GM23338 (cell line): ENCODE results near the gene WIPF1. TPM values are rescaled to one million over a fixed set of nuclear protein-coding genes. Genes with fewer than 3 reads are reported as not detected.

Source experiments
- ATAC-seq: fragments of 200-7000 bp; cut with Tn5 transposase; 3 replicates; pipeline ENCODE4 v1.9.1; 2020
- DNase-seq: peaks from one replicate; pipeline ENCODE4 v3.0.0-alpha.2; 2015; ENCODE audit warnings: low spot score
- H2AFZ ChIP-seq: fragments of 200-600 bp; sonication (generic); 2 replicates; pipeline ENCODE4 v1.8.0; 2016; ENCODE audit warnings: antibody characterized with exemption, mild to moderate bottlenecking, moderate library complexity
- H3F3A ChIP-seq: fragments of 200-600 bp; sonication (generic); replicated peaks from 2 replicates; pipeline ENCODE4 v1.8.0; 2017; ENCODE audit warnings: antibody characterized with exemption, mixed run types, low read depth
- H3K27ac ChIP-seq: fragments of 200-600 bp; sonication (generic); 2 replicates; pipeline ENCODE4 v1.6.1; 2016; ENCODE audit warnings: low read depth
- H3K27me3 ChIP-seq: fragments of 200-600 bp; sonication (generic); 2 replicates; pipeline ENCODE4 v1.8.0; 2016; ENCODE audit warnings: mild to moderate bottlenecking, mixed run types, moderate library complexity; ENCODE audit not compliant: insufficient read depth
- H3K36me3 ChIP-seq: fragments of 200-600 bp; sonication (generic); 2 replicates; pipeline ENCODE4 v1.8.0; 2016; ENCODE audit warnings: mild to moderate bottlenecking; ENCODE audit not compliant: insufficient read depth
- H3K4me1 ChIP-seq: fragments of 200-600 bp; sonication (generic); 2 replicates; pipeline ENCODE4 v1.8.0; 2016; ENCODE audit warnings: mild to moderate bottlenecking, moderate library complexity; ENCODE audit not compliant: insufficient read depth
- H3K4me2 ChIP-seq: fragments of 200-600 bp; sonication (generic); 2 replicates; pipeline ENCODE4 v1.7.1; 2017; ENCODE audit warnings: mixed run types
- H3K4me3 ChIP-seq: fragments of 200-600 bp; sonication (generic); 2 replicates; pipeline ENCODE4 v1.6.1; 2016; ENCODE audit warnings: mixed run types
- H3K79me2 ChIP-seq: fragments of 200-600 bp; sonication (generic); replicated peaks from 2 replicates; pipeline ENCODE4 v1.8.0; 2017; ENCODE audit warnings: mild to moderate bottlenecking; ENCODE audit not compliant: insufficient read depth
- H3K9me2 ChIP-seq: fragments of 200-600 bp; sonication (generic); 2 replicates; pipeline ENCODE4 v1.8.0; 2017; ENCODE audit not compliant: insufficient read depth
- H4K20me1 ChIP-seq: fragments of 200-600 bp; sonication (generic); replicated peaks from 2 replicates; pipeline ENCODE4 v1.8.0; 2017; ENCODE audit warnings: mild to moderate bottlenecking; ENCODE audit not compliant: insufficient read depth
- H3K27ac Mint-ChIP-seq: 2 replicates; pipeline ENCODE4 v1.8.0; 2020; ENCODE audit warnings: inconsistent platforms, mild to moderate bottlenecking, moderate library complexity, mixed read lengths
- H3K27me3 Mint-ChIP-seq: 3 replicates; pipeline ENCODE4 v1.8.0; 2022; ENCODE audit warnings: low read depth, mild to moderate bottlenecking, moderate library complexity, mixed read lengths, inconsistent platforms; ENCODE audit not compliant: insufficient read depth, poor library complexity
- H3K36me3 Mint-ChIP-seq: 3 replicates; pipeline ENCODE4 v1.8.0; 2021; ENCODE audit warnings: low read depth, mild to moderate bottlenecking, inconsistent platforms, moderate library complexity, mixed read lengths
- H3K4me1 Mint-ChIP-seq: 3 replicates; pipeline ENCODE4 v1.8.0; 2020; ENCODE audit warnings: mild to moderate bottlenecking, inconsistent platforms, mixed read lengths
- H3K4me3 Mint-ChIP-seq: 3 replicates; pipeline ENCODE4 v1.8.0; 2021; ENCODE audit warnings: moderate library complexity, mild to moderate bottlenecking, inconsistent platforms, mixed read lengths
- H3K9me3 Mint-ChIP-seq: 3 replicates; pipeline ENCODE4 v1.8.0; 2020; ENCODE audit warnings: moderate library complexity, mild to moderate bottlenecking, inconsistent platforms, mixed read lengths
- CREB1 ChIP-seq: fragments of 250-450 bp; sonication (Bioruptor Pico); IDR thresholded peaks from 2 replicates; pipeline ENCODE4 v1.5.0; 2020; ENCODE audit warnings: low read depth, mild to moderate bottlenecking, moderate library complexity
- EZH2 ChIP-seq: fragments of 200-600 bp; sonication (generic); IDR thresholded peaks from one replicate; pipeline ENCODE4 v1.8.0; 2017; ENCODE audit warnings: antibody characterized with exemption, mild to moderate bottlenecking, low read depth; ENCODE audit not compliant: unreplicated experiment
- EZH2phosphoT487 ChIP-seq: fragments of 200-600 bp; sonication (generic); IDR thresholded peaks from one replicate; pipeline ENCODE4 v1.8.1; 2018; ENCODE audit warnings: antibody characterized with exemption; ENCODE audit not compliant: unreplicated experiment
- JUNB ChIP-seq: IDR thresholded peaks from one replicate; pipeline ENCODE4 v1.6.1; 2016; ENCODE audit warnings: antibody characterized with exemption; ENCODE audit not compliant: unreplicated experiment
- NANOG ChIP-seq: IDR thresholded peaks from 2 replicates; pipeline ENCODE4 v1.6.1; 2016; ENCODE audit warnings: antibody characterized with exemption, borderline replicate concordance
- POLR2AphosphoS5 ChIP-seq: IDR thresholded peaks from 2 replicates; pipeline ENCODE4 v1.6.1; 2016; ENCODE audit warnings: antibody characterized with exemption, low read depth
- STAT1 ChIP-seq: IDR thresholded peaks from one replicate; pipeline ENCODE4 v1.6.1; 2016; ENCODE audit warnings: antibody characterized with exemption; ENCODE audit not compliant: unreplicated experiment
- ZNF114 ChIP-seq: fragments of 250-450 bp; sonication (Bioruptor Pico); IDR thresholded peaks from 2 replicates; pipeline ENCODE4 v1.5.0; 2020; ENCODE audit warnings: mild to moderate bottlenecking, moderate library complexity
- ZNF331 ChIP-seq: fragments of 250-450 bp; sonication (Bioruptor Pico); IDR thresholded peaks from 2 replicates; pipeline ENCODE4 v1.5.0; 2020; ENCODE audit warnings: low read depth, mild to moderate bottlenecking, moderate library complexity
- polyA plus RNA-seq: library from polyadenylated mRNA; unstranded; fragments of >200 nt; fragmentation: Nextera tagmentation; extraction: Ambion mirVana; gene quantifications from 2 replicates; pipeline ENCODE4 v1.2.1, GENCODE V29; 2016
- total RNA-seq: library from RNA; depleted of rRNA; stranded (reverse); fragments of >200 nt; shearing (Covaris generic); gene quantifications from 2 replicates; pipeline ENCODE4 v1.2.3, GENCODE V29; 2014
- TF ChIP-seq, protein P1 (sequence below): IDR thresholded peaks from 2 replicates; pipeline ENCODE4 v1.6.1; 2016; ENCODE audit warnings: antibody characterized with exemption
- TF ChIP-seq, protein P2 (sequence below): IDR thresholded peaks from one replicate; pipeline ENCODE4 v1.6.1; 2018; ENCODE audit warnings: antibody characterized with exemption; ENCODE audit not compliant: unreplicated experiment
- TF ChIP-seq, protein P3 (sequence below): fragments of 250-450 bp; sonication (Bioruptor Pico); IDR thresholded peaks from 2 replicates; pipeline ENCODE4 v1.5.0; 2020; ENCODE audit warnings: mild to moderate bottlenecking, moderate library complexity
- TF ChIP-seq, protein P4 (sequence below), 2 experiments: fragments of 200-600 bp in 1 of 2; sonication (generic) in 1 of 2; conservative IDR thresholded peaks; 2 replicates each; pipeline versions ENCODE4 v1.5.1 to v1.6.1; 2016 to 2017; ENCODE audit warnings: antibody characterized with exemption in 2 of 2, low read depth in 2 of 2, mild to moderate bottlenecking in 2 of 2, moderate library complexity in 1 of 2

The WIPF1 gene
- total and polyA plus RNA-seq, 2 experiments from 2014 or later = 3.0 to 6.0 TPM

DNA sequence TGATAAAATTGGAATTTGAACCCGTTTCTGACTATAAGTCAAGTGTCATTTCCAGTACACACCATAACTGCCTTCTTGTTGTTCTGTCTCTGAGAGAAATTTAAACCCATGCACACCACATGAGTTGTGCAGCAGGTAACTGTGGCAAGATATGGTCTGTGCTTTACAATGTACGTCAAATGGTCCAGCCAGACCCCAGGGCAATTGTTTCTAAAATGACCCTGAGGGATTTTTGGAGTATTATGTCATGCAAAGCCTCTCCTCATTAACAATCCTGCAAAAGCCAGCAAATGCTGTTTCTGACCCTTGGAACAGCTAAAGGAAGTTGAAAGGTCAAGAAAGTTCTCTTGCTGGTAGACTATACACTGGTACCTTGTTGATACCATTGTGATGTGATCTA is 47.7 kb upstream of the WIPF1 start:
- Histone ChIP-seq H3K27ac (no peak overlapping the region), H3K79me2 (no peaks in the 10 kb centered on the region), H3K4me1 (no peaks in the 10 kb centered on the region), H3K4me3 (no peak overlapping the region), H3K36me3 (no peaks in the 10 kb centered on the region), H3K27me3 (no peaks in the 10 kb centered on the region), H2AFZ (no peak overlapping the region), H3K9me2 (no peaks in the 10 kb centered on the region), H3K4me2 (no peak overlapping the region), H3F3A (no peaks in the 10 kb centered on the region), H4K20me1 (no peaks in the 10 kb centered on the region)
- H3K27ac Mint-ChIP-seq = no peak overlapping the region
- peaks cover 3% of the 10 kb centered on the region for H3K27me3 Mint-ChIP-seq
- TF ChIP-seq JUNB = no peak
- TF ChIP-seq EZH2 = no peak
- no peak for TF ChIP-seq ZNF331 (CRISPR knock-in tag)
- TF ChIP-seq ZNF114 = no peak
- TF ChIP-seq, protein P1, sequence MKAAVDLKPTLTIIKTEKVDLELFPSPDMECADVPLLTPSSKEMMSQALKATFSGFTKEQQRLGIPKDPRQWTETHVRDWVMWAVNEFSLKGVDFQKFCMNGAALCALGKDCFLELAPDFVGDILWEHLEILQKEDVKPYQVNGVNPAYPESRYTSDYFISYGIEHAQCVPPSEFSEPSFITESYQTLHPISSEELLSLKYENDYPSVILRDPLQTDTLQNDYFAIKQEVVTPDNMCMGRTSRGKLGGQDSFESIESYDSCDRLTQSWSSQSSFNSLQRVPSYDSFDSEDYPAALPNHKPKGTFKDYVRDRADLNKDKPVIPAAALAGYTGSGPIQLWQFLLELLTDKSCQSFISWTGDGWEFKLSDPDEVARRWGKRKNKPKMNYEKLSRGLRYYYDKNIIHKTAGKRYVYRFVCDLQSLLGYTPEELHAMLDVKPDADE = no peak
- TF ChIP-seq POLR2AphosphoS5 = no peak
- TF ChIP-seq EZH2phosphoT487 = no peak
- TF ChIP-seq, protein P2, sequence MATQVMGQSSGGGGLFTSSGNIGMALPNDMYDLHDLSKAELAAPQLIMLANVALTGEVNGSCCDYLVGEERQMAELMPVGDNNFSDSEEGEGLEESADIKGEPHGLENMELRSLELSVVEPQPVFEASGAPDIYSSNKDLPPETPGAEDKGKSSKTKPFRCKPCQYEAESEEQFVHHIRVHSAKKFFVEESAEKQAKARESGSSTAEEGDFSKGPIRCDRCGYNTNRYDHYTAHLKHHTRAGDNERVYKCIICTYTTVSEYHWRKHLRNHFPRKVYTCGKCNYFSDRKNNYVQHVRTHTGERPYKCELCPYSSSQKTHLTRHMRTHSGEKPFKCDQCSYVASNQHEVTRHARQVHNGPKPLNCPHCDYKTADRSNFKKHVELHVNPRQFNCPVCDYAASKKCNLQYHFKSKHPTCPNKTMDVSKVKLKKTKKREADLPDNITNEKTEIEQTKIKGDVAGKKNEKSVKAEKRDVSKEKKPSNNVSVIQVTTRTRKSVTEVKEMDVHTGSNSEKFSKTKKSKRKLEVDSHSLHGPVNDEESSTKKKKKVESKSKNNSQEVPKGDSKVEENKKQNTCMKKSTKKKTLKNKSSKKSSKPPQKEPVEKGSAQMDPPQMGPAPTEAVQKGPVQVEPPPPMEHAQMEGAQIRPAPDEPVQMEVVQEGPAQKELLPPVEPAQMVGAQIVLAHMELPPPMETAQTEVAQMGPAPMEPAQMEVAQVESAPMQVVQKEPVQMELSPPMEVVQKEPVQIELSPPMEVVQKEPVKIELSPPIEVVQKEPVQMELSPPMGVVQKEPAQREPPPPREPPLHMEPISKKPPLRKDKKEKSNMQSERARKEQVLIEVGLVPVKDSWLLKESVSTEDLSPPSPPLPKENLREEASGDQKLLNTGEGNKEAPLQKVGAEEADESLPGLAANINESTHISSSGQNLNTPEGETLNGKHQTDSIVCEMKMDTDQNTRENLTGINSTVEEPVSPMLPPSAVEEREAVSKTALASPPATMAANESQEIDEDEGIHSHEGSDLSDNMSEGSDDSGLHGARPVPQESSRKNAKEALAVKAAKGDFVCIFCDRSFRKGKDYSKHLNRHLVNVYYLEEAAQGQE = no peak
- no peak for TF ChIP-seq NANOG
- TF ChIP-seq, protein P3, sequence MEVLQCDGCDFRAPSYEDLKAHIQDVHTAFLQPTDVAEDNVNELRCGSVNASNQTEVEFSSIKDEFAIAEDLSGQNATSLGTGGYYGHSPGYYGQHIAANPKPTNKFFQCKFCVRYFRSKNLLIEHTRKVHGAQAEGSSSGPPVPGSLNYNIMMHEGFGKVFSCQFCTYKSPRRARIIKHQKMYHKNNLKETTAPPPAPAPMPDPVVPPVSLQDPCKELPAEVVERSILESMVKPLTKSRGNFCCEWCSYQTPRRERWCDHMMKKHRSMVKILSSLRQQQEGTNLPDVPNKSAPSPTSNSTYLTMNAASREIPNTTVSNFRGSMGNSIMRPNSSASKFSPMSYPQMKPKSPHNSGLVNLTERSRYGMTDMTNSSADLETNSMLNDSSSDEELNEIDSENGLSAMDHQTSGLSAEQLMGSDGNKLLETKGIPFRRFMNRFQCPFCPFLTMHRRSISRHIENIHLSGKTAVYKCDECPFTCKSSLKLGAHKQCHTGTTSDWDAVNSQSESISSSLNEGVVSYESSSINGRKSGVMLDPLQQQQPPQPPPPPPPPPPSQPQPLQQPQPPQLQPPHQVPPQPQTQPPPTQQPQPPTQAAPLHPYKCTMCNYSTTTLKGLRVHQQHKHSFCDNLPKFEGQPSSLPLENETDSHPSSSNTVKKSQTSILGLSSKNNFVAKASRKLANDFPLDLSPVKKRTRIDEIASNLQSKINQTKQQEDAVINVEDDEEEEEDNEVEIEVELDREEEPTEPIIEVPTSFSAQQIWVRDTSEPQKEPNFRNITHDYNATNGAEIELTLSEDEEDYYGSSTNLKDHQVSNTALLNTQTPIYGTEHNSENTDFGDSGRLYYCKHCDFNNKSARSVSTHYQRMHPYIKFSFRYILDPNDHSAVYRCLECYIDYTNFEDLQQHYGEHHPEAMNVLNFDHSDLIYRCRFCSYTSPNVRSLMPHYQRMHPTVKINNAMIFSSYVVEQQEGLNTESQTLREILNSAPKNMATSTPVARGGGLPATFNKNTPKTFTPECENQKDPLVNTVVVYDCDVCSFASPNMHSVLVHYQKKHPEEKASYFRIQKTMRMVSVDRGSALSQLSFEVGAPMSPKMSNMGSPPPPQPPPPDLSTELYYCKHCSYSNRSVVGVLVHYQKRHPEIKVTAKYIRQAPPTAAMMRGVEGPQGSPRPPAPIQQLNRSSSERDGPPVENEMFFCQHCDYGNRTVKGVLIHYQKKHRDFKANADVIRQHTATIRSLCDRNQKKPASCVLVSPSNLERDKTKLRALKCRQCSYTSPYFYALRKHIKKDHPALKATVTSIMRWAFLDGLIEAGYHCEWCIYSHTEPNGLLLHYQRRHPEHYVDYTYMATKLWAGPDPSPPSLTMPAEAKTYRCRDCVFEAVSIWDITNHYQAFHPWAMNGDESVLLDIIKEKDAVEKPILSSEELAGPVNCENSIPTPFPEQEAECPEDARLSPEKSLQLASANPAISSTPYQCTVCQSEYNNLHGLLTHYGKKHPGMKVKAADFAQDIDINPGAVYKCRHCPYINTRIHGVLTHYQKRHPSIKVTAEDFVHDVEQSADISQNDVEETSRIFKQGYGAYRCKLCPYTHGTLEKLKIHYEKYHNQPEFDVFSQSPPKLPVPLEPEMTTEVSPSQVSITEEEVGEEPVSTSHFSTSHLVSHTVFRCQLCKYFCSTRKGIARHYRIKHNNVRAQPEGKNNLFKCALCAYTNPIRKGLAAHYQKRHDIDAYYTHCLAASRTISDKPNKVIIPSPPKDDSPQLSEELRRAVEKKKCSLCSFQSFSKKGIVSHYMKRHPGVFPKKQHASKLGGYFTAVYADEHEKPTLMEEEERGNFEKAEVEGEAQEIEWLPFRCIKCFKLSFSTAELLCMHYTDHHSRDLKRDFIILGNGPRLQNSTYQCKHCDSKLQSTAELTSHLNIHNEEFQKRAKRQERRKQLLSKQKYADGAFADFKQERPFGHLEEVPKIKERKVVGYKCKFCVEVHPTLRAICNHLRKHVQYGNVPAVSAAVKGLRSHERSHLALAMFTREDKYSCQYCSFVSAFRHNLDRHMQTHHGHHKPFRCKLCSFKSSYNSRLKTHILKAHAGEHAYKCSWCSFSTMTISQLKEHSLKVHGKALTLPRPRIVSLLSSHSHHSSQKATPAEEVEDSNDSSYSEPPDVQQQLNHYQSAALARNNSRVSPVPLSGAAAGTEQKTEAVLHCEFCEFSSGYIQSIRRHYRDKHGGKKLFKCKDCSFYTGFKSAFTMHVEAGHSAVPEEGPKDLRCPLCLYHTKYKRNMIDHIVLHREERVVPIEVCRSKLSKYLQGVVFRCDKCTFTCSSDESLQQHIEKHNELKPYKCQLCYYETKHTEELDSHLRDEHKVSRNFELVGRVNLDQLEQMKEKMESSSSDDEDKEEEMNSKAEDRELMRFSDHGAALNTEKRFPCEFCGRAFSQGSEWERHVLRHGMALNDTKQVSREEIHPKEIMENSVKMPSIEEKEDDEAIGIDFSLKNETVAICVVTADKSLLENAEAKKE (CRISPR knock-in tag) = no peak
- TF ChIP-seq CREB1 (CRISPR knock-in tag) = no peak
- TF ChIP-seq, protein P4, sequence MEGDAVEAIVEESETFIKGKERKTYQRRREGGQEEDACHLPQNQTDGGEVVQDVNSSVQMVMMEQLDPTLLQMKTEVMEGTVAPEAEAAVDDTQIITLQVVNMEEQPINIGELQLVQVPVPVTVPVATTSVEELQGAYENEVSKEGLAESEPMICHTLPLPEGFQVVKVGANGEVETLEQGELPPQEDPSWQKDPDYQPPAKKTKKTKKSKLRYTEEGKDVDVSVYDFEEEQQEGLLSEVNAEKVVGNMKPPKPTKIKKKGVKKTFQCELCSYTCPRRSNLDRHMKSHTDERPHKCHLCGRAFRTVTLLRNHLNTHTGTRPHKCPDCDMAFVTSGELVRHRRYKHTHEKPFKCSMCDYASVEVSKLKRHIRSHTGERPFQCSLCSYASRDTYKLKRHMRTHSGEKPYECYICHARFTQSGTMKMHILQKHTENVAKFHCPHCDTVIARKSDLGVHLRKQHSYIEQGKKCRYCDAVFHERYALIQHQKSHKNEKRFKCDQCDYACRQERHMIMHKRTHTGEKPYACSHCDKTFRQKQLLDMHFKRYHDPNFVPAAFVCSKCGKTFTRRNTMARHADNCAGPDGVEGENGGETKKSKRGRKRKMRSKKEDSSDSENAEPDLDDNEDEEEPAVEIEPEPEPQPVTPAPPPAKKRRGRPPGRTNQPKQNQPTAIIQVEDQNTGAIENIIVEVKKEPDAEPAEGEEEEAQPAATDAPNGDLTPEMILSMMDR (conservative IDR thresholded peaks at IDR 0.05; ENCODE audit: low read depth in 2 of 2) = no peak
- no peak for TF ChIP-seq STAT1
- DNase-seq = no peak
- peaks cover 12% of the 10 kb centered on the region for H3K4me1 Mint-ChIP-seq
- H3K9me3 Mint-ChIP-seq = no peaks in the 10 kb centered on the region; the same call in 2 of the 3 replicates
- H3K4me3 Mint-ChIP-seq = no peak overlapping the region
- no peaks in the 10 kb centered on the region for H3K36me3 Mint-ChIP-seq
- ATAC-seq = no peak
